Activated CD8-positive, alpha-beta memory T cell treated with anti-CD3 and anti-CD28 coated beads, Interleukin-2, amount 50 U/mL, for 1 hour (primary cell): ENCODE measurements around the gene NR6A1.

Source experiments
- DNase-seq: peaks from one replicate; pipeline ENCODE4 v3.0.0-alpha.2; 2020; ENCODE audit errors: extremely low read depth

NR6A1 gene

DNA sequence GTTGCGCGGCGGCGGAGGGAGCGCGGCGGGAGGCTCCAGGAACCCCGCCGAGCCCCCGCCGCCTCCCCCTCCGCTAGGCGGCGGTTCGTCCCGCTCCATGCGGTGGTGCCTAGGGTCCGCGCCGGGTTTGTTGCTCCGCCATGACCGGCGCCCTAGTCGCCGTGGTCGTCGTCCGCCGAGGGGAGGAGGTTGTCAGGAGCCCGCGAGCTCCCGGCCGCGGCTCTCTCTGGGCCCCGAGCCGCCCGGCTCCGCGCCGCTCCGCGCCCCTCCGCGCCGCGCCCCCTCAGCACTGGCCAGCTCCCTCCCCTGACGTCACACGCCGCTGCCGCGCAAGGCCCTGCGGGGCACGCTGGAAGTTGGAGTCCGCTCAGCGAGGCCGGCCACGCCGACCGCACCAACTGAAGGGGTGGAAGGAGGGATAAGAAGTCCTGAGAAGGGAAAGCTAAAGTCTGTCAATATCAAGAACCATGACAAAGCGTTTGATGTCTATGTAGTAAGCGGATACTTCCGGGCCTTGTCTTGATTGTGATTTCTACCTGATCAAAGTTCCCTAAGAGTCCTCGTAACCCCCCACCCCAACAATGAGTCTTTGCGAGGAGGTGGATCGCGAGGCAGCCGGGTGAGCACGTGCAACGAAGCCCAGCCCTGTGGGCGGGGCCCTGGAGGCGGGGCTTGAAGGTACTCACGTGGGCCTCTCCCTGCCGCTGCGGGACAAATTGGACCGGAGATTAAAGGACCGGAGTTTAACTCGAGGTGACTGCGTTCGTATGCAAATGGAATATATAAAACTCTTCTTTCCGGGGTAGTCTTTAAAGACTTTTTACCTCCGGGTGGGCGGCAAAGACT, at the start of gene NR6A1:
NR6A1 (minus strand) TSS at position 291 of the 846 bp plus-strand sequence.
- DNase-seq = peak; percentile 67

DNA sequence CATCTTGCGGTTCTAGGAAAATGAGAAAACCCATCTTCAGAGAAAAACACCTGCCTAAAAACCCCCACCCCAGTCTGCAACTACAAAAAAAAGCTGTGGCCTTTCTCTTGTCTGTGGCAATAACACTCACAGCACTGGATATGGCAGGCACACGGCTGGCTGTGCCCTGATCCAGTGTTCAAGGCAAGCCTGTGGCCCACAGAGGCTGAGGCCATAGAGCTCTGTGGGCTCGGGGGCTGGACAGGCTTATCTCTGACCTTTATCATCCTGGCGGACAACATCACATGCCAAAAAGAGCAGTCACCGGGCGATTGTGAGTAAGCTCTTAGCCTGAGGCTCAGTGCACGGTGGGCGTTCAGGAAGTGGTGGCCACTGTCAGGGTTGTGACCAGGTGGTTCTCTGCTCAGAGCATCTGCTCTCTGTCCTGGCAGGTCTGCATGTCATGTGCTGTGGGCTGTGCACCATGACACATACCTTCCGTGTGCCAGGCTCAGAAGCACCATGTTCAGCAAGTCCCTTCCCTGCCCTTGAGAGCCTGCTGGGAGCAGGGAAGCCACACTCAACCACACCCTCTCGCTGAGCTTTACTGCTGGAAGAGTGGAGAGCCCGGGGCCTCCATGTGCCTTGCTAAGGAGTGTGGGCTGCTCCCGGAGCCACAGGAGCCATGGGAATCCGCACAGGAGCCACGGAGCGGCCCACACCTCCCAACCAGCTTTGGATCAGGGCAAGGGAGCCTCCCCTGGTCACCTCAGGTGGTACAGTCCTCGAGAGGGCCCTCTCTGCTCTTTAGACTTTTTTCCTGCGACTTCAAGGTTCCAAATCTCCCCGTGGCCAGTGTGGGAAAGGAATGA, 47.5 kb upstream of the NR6A1 start:
- DNase-seq = no peak

DNA sequence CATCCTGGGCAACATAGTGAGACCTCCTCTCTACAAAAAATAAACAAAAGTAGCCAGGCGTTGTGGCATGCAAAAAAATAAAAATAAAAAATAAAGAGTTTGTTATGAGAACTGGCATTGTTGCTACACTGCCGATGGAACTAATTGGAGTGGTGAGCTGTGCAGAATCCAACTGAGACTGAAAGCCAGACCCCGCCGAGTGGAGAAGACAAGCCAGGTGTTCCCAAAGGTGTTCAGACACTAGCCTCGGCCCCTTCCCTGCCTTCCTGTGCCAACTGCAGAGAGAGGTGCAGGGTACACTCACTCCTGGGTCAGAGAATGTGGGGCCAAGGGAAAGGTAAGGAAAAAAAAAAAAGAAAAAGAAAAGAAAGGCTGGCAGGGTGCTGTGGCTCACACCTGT, 44.5 kb upstream of the NR6A1 start:
- DNase-seq = no peak

DNA sequence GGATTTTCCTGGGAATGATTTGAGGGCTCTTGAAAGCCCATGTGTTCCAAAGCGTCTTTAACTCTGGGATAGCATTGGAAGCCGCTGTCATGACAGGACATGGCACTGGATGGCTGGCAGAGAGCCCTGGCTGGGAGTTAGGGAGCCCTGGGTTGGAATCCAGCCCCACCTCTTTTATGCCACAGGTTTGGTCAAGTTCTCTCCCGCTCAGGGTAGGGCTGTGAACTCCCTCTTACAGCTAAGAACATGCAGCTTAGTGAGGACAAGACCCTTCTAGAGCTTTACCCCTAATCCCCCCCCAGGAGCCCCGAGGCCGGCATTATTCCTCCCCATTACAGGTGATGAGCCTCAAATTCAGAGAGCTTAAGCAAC, 43.0 kb upstream of the NR6A1 start:
- no peak for DNase-seq

DNA sequence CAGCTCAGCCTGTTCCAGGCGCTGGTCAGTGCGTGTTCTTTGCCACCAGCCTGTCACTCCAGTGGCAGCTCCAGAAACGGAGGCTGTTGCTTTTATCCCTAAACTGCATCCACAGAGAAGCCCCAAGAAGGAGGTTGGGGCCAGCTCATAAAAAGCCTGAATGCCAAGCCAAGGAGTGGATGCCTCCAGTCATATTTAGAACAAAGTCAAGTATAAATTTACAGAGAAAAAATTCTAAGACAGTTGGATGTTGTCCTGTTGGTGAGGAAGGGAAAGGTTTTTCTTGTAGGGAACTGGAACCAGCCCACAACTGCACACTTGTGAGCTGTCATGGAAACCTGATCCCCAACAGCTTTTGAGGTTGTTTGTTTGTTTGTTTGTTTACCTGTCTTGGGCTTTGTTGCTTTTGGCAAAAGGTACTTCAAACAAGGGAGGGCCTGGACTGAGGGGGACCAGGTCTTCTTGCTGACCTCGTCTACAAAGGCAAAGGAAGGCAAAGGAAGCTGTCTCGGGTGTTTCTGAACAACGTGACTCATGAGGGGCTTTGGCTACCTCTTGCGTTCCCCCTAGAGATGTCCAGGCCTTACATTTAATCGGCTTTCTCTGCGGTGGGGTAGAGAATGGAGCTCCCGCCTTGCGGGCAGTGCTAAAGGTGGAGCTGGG, 42.5 kb upstream of the NR6A1 start:
- DNase-seq = no peak

DNA sequence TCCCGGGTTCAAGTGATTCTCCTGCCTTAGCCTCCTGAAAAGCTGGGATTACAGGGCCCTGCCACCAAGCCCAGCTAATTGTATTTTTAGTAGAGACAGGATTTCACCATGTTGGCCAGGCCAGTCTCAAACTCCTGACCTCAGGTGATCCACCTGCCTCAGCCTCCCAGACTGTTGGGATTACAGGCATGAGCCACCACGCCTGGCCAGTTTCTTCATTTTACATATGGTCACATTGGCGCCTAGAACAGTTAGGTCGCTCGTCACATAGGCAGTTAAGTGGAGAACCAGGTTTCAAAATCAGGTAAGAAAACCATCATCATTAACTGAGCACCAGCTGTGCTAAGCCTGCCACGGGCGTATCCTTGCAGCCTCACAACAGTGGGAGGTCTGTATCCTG, 41.9 kb upstream of the NR6A1 start:
- DNase-seq = no peak

DNA sequence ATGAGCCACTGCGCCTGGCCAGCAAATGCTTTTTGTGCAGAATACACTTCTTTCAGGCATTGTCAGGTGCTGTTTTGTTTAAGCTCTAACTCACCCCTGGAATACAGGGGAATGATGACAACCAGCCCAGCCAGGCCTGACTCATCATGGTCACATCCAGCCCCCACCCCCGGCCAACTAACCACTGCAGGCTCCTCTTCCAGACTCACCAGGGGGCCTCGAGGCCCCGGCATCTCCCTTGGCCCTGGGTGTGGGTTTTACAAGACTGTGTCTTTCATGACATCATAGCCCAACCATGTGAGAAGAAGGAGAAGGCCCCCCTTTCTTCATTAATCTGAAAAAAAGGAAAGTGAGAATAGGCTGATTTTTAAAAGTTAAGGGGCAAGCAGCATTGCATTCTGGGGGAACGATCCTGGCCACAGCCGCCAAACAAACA, 41.3 kb upstream of the NR6A1 start:
- DNase-seq = no peak

DNA sequence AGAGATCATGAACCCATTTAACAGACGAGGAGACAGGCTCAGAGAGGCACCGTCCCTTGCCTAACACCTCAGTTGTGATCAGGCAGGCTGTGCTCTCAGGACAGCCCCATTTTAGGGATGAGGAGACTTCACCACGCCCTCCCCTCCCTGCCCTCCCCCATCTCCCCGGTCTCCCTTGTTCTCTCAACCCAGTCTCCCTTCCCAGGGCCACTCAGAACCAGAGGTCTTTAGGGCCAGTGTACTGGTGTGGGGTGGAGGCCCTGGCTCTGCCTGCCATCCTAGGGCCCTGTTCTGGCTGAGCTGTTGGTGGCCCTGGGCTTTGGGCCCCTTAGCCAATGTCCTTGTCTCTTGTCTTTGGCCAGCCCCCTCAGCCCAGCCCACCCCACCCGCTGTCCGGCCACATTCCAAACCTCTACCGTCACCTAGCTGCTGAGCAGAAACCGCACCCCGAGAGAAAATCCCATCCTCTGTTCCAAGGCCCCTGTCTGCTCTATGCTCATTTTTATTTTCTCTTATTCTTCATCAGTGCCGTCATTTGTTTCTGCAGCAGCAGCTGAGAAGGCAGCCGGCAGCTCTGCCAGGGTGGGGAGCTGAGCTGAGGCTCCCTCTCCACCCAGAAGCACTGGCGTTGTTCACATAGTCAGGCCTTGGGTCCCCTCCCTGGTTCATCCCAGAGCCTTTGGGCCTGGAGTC, 39.7 kb upstream of the NR6A1 start:
- DNase-seq = no peak

DNA sequence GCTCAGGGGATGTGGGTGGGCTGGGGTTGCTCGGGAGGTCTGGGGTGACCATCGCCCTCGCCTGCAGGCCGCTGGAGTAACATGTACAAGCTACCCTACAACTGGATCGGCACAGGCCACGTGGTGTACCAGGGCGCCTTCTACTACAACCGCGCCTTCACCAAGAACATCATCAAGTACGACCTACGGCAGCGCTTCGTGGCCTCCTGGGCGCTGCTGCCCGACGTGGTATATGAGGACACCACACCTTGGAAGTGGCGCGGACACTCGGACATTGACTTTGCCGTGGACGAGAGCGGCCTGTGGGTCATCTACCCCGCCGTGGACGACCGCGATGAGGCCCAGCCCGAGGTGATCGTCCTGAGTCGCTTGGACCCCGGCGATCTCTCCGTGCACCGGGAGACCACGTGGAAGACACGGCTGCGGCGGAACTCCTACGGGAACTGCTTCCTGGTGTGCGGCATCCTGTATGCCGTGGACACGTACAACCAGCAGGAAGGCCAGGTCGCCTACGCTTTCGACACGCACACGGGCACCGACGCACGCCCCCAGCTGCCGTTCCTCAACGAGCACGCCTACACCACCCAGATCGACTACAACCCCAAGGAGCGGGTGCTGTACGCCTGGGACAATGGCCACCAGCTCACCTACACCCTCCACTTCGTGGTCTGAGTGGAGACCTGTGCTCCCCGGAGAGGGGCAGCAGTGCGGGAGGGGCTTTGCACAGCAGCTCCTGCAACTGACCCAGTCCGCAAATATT, 38.8 kb upstream of the NR6A1 start:
- DNase-seq = no peak

DNA sequence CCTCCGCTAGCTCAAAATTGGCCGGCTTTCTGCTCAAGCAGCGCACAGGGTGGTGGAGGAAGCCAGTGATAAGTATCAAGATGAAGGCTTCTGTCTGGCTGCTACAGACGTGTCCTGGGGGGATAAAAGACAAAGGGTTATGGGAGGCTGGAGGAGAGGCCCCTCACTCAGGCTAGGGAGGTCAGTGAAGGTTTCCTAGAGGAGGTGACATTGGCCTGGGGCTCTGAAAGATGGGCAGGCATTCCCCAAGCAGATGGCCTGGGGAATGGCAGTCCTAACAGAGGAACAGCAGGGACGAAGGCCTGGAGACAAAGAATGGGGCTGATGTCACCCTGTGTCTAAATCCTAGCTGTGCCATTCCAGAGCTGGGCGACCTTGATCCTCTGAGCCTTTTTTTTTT, 38.1 kb upstream of the NR6A1 start:
- DNase-seq = no peak

DNA sequence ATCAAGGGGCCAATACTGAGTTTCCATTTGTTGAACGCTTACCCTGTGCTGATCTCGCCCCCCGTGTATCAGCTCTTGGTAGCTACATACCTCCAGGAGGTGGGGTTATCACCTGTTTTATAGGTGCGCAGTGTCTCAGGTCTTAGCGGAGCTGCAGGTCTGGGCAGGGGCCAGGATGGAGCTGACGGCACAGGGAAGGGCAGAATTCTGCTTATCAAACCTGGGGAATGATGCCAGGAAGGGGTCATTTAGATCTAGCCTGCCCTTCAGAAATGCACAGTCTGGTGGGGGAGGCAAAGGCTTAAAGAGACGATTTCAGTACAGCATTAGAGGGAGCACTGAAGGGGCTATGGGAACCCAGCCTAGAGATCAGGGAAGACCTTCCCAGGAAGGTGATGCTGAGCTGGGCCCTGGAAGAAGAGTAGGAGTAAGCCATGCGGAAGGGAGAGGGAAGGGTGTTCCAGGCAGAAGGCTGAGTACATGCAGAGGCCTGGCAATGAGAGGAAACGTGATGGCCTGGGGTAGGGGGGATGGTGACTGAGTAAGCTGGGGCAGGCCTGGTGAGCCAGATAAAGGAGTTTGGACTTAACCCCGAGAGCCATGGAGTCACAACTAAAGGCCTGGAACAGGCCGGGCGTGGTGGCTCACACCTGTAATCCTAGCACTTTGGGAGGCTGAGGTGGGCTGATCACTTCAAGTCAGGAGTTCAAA, 37.3 kb upstream of the NR6A1 start:
- no peak for DNase-seq

DNA sequence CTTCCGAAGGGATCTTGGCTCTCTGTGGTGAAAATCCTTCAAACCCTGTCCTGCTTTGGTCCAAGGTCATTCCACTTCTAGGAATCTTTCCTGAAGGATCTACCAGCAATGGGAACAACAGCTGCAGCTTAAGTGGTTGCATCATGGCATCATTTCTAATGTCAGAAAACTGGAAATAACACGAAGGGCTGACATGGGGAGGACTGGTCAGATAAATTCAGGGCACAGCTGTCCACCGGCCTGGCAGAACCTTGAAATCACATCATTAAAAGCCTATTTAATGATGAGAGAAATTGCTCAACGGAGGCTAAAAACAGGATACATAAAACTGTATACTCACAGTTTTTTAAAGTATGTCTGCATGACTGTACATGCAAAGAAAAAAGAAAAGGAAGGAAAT, 34.1 kb upstream of the NR6A1 start:
- no peak for DNase-seq

DNA sequence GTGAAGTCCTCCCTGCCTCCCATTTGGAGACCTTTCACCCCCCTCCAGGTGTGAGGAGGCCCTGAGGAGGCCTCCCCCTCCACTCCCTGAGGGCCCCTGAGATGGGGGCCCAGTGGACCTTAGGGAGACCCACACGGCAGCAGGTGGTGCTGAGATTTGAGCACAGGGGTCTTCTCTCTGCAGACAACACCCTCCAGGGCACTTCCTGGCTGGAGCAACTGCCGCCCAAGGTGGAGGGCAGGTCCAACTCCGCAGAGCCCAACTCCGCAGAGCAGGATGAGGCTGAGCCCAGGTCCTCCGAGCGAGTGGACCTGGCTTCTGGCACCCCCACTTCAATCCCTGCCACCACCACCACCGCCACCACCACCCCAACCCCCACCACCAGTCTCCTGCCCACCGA, 32.8 kb upstream of the NR6A1 start:
- no peak for DNase-seq

DNA sequence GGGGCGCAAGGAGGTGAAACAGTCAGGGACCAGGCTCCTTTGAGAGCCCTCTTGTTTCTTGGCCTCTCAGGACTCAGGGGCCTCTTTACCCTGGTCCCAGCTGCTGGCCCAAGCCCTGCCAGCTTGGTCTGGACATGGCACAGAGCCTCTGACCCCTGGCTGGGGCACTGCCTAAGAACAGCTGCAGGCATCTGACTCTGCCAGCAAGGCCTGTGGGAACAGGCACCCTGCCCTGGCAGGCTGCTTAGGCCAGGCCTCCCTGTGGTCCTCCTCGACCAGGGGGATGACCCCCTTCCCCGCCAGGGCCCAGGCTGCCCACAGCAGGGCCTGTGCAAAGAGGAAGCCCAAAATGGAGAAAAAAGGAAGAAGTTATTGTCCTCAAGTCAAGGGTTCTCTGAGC, 31.3 kb upstream of the NR6A1 start:
- DNase-seq = no peak

DNA sequence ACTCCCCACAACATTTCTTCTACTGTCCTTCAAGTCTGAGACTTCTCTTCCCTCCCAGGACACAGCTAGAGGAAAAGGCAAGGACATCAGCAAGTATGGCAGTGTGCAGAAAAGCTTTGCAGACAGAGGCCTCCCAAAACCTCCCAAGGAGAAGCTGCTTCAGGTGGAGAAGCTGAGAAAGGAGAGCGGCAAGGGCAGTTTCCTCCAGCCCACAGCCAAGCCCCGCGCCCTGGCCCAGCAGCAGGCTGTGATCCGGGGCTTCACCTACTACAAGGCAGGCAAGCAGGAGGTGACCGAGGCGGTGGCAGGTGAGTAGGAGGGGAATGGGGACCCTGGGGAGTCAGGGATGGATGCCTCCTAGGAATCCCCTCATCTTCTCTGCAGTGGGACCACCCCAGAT, 30.2 kb upstream of the NR6A1 start:
- DNase-seq = no peak

DNA sequence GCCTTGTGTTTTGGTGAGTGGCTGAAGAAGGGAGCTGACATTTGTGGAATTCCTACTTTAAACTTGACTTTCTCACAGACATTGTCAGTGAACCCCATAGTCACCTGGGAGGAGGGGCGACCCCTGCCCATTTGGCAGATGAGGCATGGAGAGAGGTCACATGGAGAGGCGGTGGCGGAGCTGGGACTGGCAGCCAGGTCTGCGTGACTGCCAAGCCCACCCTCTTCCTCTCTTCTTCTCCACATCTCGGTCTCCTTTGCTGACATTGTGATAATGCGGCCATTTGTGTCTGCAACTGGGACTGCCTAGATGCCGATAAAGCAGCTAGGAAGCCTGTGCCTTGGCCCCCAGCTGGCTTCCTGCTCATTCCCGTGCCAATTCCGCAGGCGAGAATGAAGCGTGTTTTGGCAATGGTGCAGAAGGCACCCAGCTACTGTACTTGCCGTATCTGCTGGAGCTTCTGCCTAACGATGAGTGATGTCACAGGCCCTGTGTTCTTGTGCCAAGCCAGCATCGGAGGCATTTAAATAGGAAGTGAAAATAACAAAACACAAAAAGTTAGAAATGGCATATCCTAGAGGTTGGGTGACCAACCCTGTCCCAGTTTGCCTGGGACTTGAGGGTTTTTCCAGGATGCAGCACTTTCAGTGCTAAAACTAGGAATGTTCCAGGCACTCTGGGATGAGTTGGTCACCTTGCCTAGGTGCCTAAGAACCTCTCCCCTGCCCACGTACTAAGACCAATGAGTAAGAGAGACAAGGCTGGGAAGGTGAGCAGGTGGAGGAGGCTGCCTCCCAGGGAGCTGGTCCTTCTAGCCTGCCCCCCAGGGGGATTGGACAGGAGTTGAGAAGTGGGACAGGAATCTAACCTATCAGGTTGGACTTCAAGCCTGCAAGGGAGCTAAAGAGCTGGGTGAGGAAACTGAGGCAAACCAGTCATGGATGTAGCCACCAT, 29.5 kb upstream of the NR6A1 start:
- no peak for DNase-seq

DNA sequence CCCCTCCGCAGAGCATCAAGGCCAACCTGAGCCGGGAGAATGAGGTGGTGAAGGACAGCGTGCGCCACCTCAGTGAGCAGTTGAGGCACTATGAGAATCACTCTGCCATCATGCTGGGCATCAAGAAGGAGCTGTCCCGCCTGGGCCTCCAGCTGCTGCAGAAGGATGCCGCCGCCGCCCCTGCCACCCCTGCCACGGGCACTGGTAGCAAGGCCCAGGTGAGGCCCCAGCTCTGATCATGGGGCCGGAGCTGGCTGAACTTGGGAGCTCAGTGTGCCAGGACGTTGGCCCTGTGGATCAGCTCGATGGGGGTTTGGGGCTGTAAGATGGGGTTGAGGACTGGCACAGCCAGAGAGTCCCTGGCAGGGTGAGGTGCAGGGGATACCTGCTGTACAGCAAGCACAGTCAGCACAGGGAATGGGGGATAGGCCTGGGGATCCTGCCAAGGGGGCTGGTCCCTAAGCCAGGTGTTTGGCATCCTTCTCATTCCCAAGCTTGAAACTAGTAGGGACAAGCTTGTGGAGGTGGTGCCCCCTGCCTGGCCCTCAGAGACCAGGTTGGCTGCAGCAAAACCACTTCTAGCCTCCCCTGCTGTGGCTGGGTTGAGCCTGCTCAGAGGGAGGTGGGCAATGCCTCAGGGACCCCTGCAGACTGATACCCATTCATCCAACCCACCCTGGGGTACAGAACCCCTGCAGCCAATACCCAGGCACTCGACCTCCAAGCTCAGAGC, 28.3 kb upstream of the NR6A1 start:
- DNase-seq = no peak

DNA sequence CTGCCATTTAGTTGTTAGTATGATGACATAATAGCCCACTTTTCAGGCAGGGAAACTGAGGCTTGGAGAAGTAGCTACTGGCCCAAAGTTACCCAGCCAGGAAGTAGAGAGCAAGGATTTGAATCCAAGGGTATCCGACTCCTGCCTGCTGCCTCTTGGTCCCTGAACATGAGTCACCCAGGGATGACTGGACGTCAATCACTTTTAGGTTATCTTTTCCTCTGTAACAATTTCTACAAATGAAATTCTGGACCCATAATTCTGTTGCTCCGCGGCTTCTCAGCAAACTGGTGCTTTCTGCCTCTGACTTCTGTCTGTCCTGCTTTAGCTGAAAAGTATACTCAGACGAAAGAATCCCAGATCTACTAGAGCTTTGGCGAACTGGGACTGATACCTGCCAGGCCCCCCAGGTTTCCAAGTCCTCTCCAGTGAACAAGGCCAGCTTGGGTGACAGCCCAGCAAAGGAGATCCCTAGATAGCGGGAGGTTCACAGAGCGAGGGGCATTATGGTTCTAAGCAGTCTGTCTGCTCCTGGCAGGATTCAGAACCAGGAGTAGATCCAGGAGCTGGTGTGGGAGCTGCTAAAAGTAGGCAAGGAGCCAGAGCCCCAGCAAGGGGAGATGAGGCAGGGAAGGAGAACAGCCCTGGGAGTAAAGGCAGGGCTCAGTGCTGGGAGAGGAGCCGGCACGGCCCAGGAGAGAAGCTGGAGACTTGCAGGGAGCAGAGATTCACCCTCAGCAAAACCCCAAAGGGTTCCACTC, 26.4 kb upstream of the NR6A1 start:
- no peak for DNase-seq
